GM20431 (cell line): ENCODE data around the gene POLR3GL.

Experiments
- in situ Hi-C: fragments of 300-500 bp; cut with MseI, MboI; formaldehyde crosslinking; loops from one replicate; pipeline ENCODE4 v1.15.0; 2020; ENCODE audit warnings: low sequenced_read_pairs; ENCODE audit not compliant: unreplicated experiment

The POLR3GL gene

DNA sequence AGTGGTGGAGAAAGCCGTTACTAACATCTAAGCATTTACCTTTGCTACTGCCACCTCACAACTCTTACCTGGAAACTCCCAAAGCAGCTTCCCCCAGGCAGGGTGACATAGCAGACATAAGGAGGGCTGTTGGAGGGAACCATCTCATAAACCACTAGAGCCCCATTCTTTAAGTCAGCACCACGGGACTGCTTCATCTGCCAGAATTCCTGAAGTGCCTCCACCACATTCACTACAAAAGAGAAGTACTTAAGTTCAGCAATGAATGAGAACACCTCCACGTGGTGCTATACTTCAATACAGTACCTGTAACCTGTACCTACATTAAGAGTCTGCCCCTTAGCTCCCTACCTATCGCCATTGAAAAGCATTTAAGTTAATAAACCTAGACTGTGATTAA, 16.9 kb upstream of the POLR3GL start:
- in situ Hi-C loops = no loop called here

DNA sequence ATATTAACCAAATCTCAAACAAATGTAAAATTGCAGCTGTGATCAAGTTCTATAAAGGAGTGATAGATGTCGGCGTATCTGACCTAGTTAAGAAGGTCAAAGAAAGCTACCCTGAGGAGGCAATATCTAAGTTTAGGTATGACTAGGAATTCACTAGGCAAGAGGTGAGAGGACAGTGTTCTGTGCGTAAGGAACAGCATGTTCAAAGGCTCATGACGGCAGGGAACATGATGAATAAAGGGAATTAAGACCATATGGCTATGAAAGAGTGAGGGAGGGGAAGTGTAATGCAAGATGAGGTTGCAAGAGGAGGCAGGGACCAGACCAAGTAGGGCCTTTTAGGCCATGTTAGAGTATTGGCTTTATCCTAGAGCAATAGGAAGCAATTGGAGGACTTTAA, 15.3 kb upstream of the POLR3GL start:
- in situ Hi-C loops = no loop called here

DNA sequence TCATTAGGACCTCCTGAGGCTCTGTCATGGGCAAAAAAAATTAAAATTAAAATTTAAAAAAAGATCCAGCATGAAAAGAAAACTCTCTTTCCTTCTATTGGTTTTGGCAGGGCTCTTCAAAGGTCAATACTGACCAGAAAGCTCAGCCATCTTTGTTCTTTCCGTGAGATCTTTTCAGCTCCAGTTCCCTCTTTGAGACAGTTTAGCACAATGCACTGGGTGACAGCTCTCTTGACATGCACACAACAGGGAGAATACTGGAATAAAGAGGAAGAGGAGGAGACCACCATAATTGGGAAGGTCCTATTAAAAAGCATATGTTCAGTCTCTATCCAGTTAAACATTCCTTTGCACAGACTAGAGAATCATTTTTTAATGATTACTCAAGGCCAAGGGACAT, 13.0 kb upstream of the POLR3GL start:
- in situ Hi-C loops = no loop called here

DNA sequence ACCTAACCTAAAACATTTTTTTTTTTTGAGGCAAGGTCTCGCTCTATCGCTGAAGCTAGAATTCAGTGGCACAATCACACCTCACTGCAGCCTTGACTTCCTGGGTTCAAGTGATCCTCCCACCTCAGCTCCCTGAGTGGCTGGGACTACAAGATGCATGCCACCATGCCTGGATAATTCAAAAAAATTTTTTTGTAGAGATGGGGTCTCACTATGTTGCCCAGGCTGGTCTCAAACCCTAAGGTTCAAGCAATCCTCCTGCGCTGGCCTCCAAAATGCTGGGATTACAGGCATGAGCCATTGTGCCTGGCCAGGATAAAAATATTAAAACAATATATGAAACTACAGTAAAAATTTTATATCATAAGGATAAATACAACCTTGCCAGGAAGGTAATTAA, 11.6 kb upstream of the POLR3GL start:
- in situ Hi-C loops = no loop called here

DNA sequence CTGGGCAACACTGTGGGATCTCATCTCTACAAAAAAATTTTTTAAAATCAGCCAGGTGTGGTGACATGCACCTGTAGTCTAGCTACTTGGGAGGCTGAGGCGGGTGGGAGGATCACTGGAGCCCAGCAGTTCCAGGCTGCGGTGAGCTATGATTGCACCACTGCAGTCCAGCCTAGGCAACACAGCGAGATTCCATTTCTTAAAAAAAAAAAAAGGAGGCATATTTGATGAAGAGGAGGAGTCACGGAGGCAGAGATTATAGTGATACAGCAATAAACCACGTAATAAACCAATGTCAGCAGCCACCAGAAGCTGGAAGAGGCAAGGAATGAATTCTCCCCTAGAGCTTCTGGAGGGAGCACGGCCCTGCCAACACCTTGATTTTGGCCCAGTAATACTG, 10.6 kb upstream of the POLR3GL start:
- in situ Hi-C loops = no loop called here

DNA sequence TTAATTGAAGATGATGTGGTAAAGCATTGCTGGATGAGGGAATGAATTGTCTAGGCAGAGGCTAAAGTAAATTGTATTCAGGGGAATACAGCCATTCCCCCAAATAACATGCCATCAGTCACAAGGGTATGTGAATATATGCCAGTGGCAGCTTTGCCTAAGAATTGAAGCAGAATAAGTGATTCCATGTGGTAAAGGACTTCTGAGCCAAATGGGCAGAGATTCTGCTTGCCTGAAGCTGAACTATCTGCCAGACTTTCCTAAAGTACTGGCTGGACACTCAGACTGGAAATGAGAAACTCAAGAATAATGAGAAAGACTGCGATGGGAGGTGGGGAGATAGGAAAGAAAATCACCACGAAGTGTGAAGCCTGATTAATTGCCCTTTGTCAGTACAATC, 9.1 kb upstream of the POLR3GL start:
- in situ Hi-C loops = no loop called here

DNA sequence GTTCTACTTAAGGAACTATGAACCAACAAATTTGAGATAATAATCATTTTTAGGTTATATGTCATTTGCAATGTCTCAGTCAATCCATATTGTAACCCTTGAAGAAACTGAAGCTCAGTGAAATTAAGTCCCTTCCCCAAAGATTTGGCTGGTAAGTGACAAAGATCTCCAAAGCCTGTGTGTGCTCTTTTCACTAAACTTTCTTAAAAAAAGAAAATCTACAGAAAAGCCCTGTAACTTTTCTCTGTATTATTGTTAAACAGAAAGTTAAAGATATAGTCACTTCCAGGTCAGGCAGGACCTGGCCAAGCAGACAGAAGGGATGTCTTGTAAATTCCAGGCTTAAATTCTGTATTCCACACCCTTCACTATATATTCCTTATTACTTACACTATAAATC, 8.1 kb upstream of the POLR3GL start:
- in situ Hi-C loops = no loop called here

DNA sequence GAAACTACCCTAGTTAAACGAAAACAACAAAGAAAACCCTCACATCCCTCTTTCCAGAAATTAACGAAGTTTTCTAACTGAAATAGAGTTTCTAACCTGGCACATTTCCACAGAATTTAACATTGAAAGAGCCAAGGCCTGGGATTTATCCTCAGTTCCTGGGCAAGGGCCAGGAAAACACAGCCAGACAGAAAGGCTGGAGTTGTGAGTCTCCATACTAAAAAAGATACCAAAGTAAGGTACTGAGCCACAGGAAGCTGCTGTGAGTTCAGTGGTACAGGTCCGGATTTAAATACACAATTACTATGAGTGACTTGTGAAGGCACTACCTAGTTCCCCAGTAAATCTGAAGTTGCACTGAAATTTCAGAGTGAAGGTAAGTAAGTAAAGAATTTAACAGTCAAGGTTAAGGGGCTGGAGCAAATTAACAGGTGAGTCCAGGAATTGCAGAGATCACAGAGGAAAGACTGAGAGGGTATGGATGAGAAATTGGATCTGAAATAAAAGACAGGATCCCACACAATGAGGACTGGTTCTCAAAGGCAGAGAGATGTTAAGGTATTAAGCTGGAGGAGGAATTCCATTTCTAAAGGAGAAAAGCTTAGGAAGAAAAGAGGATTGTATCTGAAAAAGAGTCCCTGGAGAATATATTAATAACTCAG, 7.6 kb upstream of the POLR3GL start:
- in situ Hi-C loops = no loop called here

DNA sequence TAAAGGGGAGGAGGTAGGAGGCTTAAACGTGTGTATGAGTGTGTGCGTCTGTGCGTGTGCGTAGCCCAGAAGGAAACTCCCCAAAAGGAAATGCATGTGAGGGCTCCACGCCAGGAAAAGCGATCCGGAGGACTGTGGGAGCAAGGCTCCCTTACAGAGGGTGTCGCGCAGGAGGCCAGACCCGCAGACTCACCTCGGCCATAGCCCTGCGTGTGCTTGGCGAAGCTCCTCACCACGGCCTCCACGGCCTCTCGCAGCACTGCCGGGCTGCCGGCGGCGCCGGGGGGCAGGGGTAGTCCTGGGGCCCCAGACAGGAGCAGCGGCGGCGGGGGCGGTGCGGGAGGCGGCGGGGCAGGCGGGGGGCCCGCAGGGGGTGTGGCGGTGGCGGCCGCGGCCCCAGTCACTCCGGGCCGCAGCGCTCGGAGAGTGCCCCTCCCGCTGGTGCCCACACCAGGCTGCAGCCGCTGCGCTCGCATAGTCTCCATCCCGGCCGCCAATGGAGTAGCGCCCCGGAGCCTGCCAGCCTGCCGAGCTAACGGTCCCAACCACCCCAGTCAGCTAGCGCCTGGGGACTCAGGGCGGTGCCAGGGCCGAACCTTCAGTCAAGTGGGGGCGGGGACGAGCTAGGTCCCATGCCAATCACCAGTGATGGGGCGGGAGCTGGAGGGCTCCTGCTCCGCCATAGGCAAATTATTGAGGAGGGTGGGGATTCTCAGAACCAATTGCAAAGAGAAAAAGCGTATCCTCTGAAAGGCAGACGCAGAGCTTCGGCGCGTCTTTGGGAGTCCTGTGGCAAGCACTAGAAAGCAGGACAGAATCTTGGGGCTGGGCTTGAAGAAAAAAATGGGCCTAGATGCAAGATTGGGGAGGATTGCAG, 6.8 kb upstream of the POLR3GL start, which contains the start of gene LIX1L:
LIX1L (minus strand) TSS at position 575 of the 877 bp plus-strand sequence; CDS start at position 485, 90 bp downstream.
- in situ Hi-C loops = no loop called here

DNA sequence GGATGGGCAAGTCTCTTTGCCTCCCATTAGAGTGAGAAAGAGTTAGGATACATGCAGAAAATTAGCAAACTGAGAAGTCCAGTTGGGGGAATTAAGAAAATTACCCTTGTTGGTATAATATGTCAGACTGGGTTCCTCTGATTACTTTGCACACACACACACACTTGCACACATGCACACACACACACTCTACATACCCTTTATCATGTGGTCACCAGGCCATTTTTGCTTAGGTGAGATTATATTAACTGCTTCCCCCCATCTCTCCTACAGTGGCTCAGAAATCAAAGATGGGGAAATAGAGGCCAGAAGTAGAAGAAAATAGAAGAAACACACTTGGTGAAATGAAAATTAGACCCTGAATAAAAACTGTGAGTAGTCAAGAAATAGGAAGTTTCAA, 5.8 kb upstream of the POLR3GL start:
- in situ Hi-C loops = no loop called here

DNA sequence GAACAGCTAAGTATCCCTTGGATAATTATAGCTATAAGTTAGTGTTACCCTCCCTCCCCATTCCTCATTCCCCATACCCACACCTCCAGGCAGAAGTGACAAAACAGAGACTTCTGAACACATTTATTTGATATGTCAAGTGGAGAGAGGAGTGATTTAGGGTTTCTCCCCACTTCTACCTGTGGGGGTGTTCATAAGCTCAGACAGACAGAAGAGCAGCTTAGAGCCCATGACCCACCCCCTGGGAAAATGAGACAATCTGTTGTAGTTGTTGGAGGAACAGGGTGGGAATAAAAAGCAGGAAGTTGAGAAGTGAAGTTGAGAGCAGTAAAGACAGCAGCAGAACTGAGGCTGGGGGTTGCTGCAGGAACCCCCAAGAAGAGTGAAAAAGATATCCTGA, 5.2 kb upstream of the POLR3GL start:
- in situ Hi-C loops = no loop called here

DNA sequence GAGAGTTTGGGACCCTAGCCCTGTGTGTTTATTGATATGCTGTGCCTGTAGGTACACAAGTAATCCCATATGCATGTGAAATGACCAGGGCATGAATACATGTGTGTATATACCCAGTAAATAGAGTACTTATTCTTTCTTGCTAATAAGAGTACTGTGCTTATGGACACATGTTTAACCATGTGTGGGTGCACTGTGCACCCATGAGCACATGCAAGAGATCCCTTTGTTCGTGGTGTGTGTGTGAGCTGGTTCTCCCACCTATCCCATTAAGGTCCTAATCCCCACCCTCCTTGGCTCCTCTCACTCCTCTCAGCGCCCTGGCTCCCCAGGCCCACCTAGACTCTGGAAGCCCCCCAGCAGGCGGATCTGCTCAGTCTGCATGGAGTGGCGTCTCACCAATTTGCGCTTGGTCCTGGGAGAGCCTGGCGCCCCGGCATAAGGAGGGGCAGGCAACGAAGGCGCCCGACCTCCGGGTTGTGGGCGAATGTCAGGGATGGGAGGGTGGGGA, 4.5 kb upstream of the POLR3GL start:
- in situ Hi-C loops = no loop called here

DNA sequence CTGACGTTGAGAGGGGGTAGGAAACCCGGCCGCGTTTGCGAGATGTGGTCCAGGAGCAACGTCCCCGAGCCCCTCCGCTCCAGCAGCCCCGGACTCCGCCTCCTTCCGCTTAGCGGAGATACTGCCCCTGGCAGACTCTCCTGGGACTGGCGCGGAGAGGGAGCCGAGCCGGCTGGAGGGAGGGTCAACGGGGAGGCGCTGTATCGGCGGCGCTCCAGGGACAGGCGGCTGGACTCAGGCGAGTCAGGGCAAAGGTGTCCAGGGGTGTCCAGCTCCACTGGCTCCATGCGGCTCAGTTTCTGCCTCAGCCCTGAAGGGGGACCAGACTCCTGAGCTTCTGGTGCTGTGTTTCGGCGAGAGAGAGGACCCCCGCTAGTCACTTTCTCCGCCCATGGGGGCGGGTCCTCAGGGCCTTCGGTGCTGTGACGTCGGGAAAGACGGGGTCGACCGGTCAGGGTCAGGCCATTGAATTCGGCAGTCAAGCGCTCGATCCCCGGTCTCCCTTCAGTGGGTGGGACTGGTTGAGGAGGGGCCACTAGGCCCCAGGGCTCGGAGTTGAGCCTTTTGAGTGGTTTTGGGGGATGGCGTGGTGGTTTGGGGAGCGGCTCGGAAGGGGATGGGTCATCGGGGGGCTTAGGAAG, 3.9 kb upstream of the POLR3GL start:
- in situ Hi-C loops = no loop called here

DNA sequence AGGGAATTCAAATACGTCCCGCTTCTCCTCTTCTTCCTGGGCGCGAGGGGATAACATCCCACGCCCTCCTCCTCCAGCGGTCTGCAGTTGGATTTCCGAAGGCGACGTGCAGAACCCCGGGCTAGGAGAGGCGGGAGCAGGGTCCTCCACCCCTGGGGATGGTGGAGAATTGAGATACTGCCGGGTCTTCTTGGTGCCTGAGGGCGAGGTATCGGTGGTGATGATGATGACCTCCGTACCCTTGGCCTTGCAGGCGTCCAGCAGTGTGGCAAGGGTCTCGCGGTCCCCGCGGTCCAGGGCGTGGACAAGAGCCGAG, 3.4 kb upstream of the POLR3GL start:
- in situ Hi-C loops = no loop called here

DNA sequence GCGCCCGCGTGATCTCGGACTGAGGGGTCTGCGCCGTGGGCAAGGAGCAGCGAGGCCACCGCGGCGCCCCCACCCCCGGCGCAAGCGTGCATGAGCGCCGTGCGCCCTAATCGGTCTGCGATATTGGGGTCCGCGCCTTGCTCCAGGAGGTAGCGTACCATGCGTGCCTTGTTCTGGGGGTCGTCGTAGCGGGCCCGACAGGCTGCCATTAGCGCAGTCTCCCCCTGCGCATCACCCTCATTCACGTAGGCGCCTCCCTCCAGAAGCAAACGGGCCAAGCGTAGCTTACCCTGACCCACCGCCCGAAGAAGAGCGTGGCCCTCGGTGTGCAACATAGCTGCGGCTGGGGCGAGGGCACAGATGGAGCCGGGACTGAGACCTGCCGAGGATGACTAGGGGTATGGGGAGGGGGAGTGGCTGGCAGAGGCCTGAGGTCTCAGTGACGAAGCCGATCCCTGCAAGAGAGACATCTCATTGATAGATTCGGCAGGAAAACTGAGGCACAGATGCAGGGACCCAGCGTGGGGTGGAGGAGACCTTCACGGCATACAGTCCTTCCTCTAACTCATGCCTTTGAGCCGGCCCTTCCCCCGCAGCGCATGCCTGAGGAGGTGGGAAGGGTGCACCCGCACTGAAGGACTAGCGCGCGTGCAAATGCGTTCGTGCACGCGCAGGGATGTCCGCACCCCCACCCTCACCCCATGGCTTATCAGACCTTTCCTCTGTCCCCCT, 2.9 kb upstream of the POLR3GL start:
- in situ Hi-C loops = no loop called here

DNA sequence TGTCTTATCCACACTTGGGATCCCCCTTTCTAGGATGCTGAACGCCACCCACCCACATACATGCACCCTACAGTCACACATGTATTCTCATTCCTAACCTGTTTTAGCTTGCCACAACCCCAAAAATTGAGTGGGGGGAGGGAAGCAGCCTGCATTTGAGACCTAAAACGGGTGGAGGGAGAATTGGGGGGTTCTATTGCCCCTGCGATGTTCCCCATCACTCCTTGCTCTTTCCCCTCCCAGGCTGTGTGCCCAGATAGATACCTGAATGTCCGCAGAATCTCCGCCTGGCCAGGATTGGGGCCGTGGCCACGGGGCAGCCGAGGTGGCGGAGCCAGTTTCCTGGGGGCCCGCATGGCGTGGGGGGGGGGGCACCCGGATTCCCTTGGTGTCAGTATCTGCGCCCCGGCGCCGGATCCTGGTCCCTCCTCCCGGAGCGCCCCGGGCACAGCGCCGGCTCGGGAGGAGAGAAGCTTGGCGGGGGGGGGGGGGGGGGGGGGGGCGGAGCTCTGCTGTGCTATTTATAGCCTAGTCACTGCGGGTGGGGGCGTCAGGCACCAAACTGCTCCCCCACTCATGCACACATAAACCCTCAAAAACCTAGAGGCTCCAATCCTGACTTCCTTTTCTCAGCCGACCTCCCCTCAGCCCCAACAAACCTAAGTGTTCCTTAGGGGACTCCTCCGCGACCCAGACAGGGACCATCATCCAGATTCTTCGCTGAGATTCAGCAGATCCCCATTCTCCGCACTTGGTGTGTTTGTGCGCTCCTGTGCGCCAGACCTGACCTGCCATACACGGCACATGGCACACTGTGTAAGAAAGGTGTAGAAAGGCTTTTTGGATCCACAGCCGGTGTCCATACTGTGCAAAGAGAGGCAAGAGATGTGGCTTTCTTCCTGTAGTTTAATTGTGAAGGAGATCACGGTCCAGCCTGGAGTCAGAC, 2.1 kb upstream of the POLR3GL start:
- in situ Hi-C loops = no loop called here

DNA sequence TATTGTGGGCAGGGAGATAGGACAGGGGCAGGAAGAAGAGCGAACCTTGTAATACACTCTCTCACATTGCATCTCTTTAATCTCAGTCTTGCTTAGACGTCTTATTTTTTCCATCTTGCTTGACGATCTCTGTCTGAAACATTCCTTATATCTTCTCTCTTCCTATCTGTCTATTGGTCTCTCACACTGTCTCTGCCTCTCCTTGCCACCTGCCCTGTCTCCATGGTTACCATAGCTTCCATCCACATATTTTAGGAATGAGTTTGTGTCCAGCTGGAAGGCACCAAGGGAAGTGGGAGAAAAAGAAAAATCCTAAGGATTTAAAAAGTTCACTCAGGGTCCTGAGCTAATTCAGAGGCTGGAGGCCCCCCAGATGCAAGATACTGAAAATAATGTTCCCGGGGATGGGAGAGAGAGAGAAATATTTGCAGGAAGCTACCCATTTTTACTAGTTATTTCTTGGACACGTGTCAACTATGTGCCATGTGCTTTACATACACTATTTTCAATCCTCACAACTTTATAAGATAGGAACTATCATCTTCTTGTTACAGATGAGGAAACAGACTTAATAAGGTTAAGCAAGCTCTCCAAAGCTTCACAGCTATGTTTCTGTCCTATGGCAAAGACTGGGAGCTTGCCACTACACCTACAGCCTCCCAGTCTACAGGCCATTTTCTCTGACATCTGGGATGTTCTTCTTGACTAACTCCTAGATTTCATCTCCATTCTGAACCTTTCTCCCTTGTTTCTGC, 1.0 kb upstream of the POLR3GL start:
- in situ Hi-C loops = no loop called here

DNA sequence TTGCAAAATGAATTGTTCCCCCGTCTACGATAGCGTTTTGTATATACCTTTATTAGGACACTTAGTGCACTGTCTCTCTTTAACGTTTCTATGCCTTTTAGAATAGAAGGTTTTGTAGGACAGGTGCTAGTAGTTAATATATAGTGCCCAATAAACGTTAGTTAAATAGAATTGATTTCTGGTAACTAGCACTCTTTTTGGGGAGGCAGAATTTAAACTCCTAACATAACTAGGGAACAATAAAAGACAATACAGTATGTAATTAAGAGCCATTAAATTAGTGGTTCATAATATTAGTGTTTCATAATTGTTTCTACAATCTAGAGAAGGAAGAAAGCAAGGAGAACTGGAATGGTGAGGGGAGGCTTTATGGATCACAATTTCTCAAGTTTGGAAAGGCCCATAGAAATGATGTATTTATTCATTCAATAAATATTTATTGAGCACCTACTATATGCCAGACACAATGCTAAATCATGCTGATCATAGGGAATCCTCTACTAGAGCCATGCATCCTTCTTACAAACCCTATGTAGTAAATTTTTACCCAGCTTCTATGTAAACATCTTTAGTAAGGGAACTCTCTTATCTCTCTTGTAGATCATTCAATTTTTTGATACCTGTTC, 742 bp downstream of the POLR3GL start:
- in situ Hi-C loops = no loop called here
